HepG2 (cell line): Measurements from ENCODE around the gene UBE2I. TPM values are rescaled to one million over a fixed set of nuclear protein-coding genes. Genes with fewer than 3 reads are reported as not detected.

ENCODE experiments used
- ARNTL ChIP-seq: sonication (generic); formaldehyde crosslinking; IDR thresholded peaks from 2 replicates; pipeline ENCODE4 v1.4.0; 2020; ENCODE audit warnings: mild to moderate bottlenecking, missing genetic modification reagents
- CHD4 ChIP-seq: fragments of 200-600 bp; sonication (generic); IDR thresholded peaks from 2 replicates; pipeline ENCODE4 v1.7.0; 2017; ENCODE audit warnings: mild to moderate bottlenecking, low read length, borderline replicate concordance
- KDM2A ChIP-seq: sonication (generic); formaldehyde crosslinking; IDR thresholded peaks from 2 replicates; pipeline ENCODE4 v1.4.0; 2020; ENCODE audit warnings: low read depth, missing genetic modification reagents, borderline replicate concordance
- RBFOX2 ChIP-seq: fragments of 200-400 bp; formaldehyde crosslinking; IDR thresholded peaks from 2 replicates; pipeline ENCODE4 v1.6.1; 2017; ENCODE audit warnings: low read depth, mild to moderate bottlenecking, low read length
- REPIN1 ChIP-seq: sonication (generic); formaldehyde crosslinking; IDR thresholded peaks from 2 replicates; pipeline ENCODE4 v1.8.0; 2022; ENCODE audit warnings: missing genetic modification reagents, low read depth, mild to moderate bottlenecking, borderline replicate concordance
- REXO4 ChIP-seq: sonication (generic); formaldehyde crosslinking; IDR thresholded peaks from 2 replicates; pipeline ENCODE4 v1.8.0; 2022; ENCODE audit warnings: missing genetic modification reagents, mild to moderate bottlenecking, borderline replicate concordance
- ZEB1 ChIP-seq: IDR thresholded peaks from 2 replicates; pipeline ENCODE4 v1.6.1; 2012; ENCODE audit warnings: mild to moderate bottlenecking, low read depth, inconsistent platforms; ENCODE audit not compliant: insufficient replicate concordance
- ZNF263 ChIP-seq: sonication (generic); formaldehyde crosslinking; IDR thresholded peaks from 2 replicates; pipeline ENCODE4 v1.4.0; 2020; ENCODE audit warnings: missing genetic modification reagents
- ZNF335 ChIP-seq: sonication (generic); formaldehyde crosslinking; IDR thresholded peaks from 2 replicates; pipeline ENCODE4 v1.4.0; 2020; ENCODE audit warnings: missing genetic modification reagents
- polyA plus RNA-seq, 8 experiments: library from polyadenylated mRNA; depleted of rRNA in 3 of 8; stranded (reverse) in 7 of 8; unstranded in 1 of 8; fragments of >200 nt; fragmentation: Illumina TruSeq in 4 of 8; extraction: Trizol in 4 of 8; gene quantifications; 2 replicates each; pipeline versions ENCODE4 v1.2.1 to v1.2.3, GENCODE V29; 2011 to 2016; ENCODE audit warnings: low read depth in 4 of 8, missing spikeins in 1 of 8, mixed read lengths in 1 of 8; ENCODE audit not compliant: insufficient read depth in 1 of 8
- total RNA-seq, 5 experiments: library from RNA; depleted of rRNA; stranded (reverse); fragments of >200 nt; fragmentation: Illumina TruSeq; extraction: Trizol; gene quantifications; 2 replicates each; pipeline ENCODE4 v1.2.3, GENCODE V29; 2016; ENCODE audit warnings: low read depth in 1 of 5
- TF ChIP-seq, protein P1 (sequence below): sonication (generic); formaldehyde crosslinking; IDR thresholded peaks from 2 replicates; pipeline ENCODE4 v1.8.0; 2023; ENCODE audit warnings: mild to moderate bottlenecking, missing genetic modification reagents
- TF ChIP-seq, protein P2 (sequence below): IDR thresholded peaks from 2 replicates; pipeline ENCODE4 v1.6.1; 2016; ENCODE audit warnings: mild to moderate bottlenecking
- TF ChIP-seq, protein P3 (sequence below): sonication (generic); formaldehyde crosslinking; conservative IDR thresholded peaks from 2 replicates; pipeline ENCODE4 v1.4.0; 2020; ENCODE audit warnings: mild to moderate bottlenecking, missing genetic modification reagents, moderate library complexity

UBE2I gene
- total and polyA plus RNA-seq, 2 of the 13 experiments (the other 11 are each of a cell fraction or from before 2014, with no cell fraction given) = 75.8 to 98.9 TPM

DNA sequence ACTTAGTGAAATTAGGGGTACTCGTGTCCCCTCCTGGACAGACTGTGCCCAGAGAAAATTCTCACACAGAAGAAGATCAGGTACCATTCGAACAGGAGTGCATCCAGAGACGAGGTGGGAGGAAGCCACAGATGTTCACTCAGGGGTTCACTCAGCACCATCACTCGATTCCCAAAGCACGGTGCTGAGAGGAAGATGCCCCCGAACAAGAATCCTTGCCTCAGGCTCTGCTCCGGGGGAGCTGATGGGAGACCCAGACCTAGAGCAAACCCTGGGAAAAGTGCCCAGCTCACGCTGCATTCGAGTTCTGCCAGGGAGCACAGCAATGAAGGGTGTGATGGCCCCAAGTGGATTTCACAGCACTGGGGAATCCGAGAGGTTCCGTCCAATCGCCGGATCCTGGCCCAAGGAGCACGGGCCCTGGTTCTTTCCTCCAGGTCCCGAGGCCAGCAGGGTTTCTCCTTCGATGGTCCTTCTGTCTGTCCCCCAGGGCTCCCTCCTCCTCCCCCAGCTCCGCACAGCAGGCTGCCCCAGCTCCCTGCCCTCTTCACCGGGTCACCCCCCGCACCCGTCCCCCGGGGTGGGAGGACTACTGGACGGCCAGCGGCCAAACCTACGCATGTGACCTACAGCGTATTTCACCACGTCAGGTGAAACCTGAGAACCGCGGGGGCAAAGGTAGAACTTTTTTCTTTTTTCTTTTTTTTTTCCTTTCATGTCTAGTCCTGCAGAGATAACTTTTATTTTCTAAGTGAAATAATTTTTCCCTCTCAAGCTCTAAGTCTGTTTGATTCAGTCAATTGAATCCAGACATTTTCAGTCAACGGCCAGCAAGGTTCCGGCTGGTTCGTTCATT lies 10.2 kb upstream of the UBE2I start (continued):
- TF ChIP-seq, protein P1, sequence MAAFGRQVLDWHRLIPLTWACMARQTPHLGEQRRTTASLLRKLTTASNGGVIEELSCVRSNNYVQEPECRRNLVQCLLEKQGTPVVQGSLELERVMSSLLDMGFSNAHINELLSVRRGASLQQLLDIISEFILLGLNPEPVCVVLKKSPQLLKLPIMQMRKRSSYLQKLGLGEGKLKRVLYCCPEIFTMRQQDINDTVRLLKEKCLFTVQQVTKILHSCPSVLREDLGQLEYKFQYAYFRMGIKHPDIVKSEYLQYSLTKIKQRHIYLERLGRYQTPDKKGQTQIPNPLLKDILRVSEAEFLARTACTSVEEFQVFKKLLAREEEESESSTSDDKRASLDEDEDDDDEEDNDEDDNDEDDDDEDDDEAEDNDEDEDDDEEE = no peak
- TF ChIP-seq, protein P2, sequence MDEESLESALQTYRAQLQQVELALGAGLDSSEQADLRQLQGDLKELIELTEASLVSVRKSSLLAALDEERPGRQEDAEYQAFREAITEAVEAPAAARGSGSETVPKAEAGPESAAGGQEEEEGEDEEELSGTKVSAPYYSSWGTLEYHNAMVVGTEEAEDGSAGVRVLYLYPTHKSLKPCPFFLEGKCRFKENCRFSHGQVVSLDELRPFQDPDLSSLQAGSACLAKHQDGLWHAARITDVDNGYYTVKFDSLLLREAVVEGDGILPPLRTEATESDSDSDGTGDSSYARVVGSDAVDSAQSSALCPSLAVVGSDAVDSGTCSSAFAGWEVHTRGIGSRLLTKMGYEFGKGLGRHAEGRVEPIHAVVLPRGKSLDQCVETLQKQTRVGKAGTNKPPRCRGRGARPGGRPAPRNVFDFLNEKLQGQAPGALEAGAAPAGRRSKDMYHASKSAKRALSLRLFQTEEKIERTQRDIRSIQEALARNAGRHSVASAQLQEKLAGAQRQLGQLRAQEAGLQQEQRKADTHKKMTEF (CRISPR knock-in tag) = peak; percentile 42; the same call in 1 of the 2 replicates
- TF ChIP-seq REPIN1 (CRISPR knock-in tag) (no peak), CHD4 (no peak), ZNF263 (CRISPR knock-in tag) (peak; percentile 87), ARNTL (CRISPR knock-in tag) (peak; percentile 50; the same call in 1 of the 2 replicates), ZNF335 (CRISPR knock-in tag) (peak; percentile 92), RBFOX2 (no peak), REXO4 (no peak), KDM2A (CRISPR knock-in tag) (peak; percentile 22; the same call in 1 of the 2 replicates), ZEB1 (no peak)
- TF ChIP-seq, protein P3, sequence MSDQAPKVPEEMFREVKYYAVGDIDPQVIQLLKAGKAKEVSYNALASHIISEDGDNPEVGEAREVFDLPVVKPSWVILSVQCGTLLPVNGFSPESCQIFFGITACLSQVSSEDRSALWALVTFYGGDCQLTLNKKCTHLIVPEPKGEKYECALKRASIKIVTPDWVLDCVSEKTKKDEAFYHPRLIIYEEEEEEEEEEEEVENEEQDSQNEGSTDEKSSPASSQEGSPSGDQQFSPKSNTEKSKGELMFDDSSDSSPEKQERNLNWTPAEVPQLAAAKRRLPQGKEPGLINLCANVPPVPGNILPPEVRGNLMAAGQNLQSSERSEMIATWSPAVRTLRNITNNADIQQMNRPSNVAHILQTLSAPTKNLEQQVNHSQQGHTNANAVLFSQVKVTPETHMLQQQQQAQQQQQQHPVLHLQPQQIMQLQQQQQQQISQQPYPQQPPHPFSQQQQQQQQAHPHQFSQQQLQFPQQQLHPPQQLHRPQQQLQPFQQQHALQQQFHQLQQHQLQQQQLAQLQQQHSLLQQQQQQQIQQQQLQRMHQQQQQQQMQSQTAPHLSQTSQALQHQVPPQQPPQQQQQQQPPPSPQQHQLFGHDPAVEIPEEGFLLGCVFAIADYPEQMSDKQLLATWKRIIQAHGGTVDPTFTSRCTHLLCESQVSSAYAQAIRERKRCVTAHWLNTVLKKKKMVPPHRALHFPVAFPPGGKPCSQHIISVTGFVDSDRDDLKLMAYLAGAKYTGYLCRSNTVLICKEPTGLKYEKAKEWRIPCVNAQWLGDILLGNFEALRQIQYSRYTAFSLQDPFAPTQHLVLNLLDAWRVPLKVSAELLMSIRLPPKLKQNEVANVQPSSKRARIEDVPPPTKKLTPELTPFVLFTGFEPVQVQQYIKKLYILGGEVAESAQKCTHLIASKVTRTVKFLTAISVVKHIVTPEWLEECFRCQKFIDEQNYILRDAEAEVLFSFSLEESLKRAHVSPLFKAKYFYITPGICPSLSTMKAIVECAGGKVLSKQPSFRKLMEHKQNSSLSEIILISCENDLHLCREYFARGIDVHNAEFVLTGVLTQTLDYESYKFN (CRISPR knock-in tag) = peak; percentile 71
